ENCODE measurements around the gene EVPLL. TPM values are rescaled to one million over a fixed set of nuclear protein-coding genes. Genes with fewer than 3 reads are reported as not detected.
"Not testable (repeated sequence)": the region's sequence is repeated elsewhere in the genome, so short reads cannot be mapped to it uniquely, and the experiment has no call there.

The EVPLL gene
- polyA plus RNA-seq, 3 donors: 0.23 to 0.75 (median 0.50) TPM

- no peak for DNase-seq (ENCODE audit: extremely low read depth in 1 of 11, low read depth in 9 of 11, low spot score in 4 of 11)
These were observed 3.4 kb upstream of the EVPLL start for GRCh38 chr17:18374216-18374615.

GRCh38 chr17:18378205-18378505, 577 bp downstream of the EVPLL start:
- no peak for DNase-seq (ENCODE audit: extremely low read depth in 1 of 11, low read depth in 9 of 11, low spot score in 4 of 11)

GRCh38 chr17:18378614-18379013, 1.0 kb downstream of the EVPLL start:
- DNase-seq (ENCODE audit: extremely low read depth in 1 of 11, low read depth in 9 of 11, low spot score in 4 of 11): not testable (repeated sequence)

- DNase-seq (ENCODE audit: extremely low read depth in 1 of 11, low read depth in 9 of 11, low spot score in 4 of 11): no peak
These were observed 1.9 kb downstream of the EVPLL start for GRCh38 chr17:18379246-18380146.

GRCh38 chr17:18380471-18381157, 3.0 kb downstream of the EVPLL start:
- DNase-seq (ENCODE audit: extremely low read depth in 1 of 11, low read depth in 9 of 11, low spot score in 4 of 11): no peak

- DNase-seq (ENCODE audit: extremely low read depth in 1 of 11, low read depth in 9 of 11, low spot score in 4 of 11): no peak
These were observed 3.8 kb downstream of the EVPLL start for GRCh38 chr17:18381158-18381952.

- DNase-seq (ENCODE audit: extremely low read depth in 1 of 11, low read depth in 9 of 11, low spot score in 4 of 11): no peak
These were observed 4.3 kb downstream of the EVPLL start for GRCh38 chr17:18381953-18382245.

- no peak for DNase-seq (ENCODE audit: extremely low read depth in 1 of 11, low read depth in 9 of 11, low spot score in 4 of 11)
These were observed 5.0 kb downstream of the EVPLL start for GRCh38 chr17:18382441-18383078.

GRCh38 chr17:18383079-18383481, 5.5 kb downstream of the EVPLL start:
- peak in 1 of 11 donors; percentile 13 for DNase-seq (ENCODE audit: extremely low read depth in 1 of 11, low read depth in 9 of 11, low spot score in 4 of 11)

- DNase-seq (ENCODE audit: extremely low read depth in 1 of 11, low read depth in 9 of 11, low spot score in 4 of 11): not testable (repeated sequence)
These were observed 6.7 kb downstream of the EVPLL start for GRCh38 chr17:18384271-18384670.

- not testable (repeated sequence) for DNase-seq (ENCODE audit: extremely low read depth in 1 of 11, low read depth in 9 of 11, low spot score in 4 of 11)
These were observed 10.0 kb downstream of the EVPLL start for GRCh38 chr17:18387583-18387982.

- not testable (repeated sequence) for DNase-seq (ENCODE audit: extremely low read depth in 1 of 11, low read depth in 9 of 11, low spot score in 4 of 11)
These were observed 10.7 kb downstream of the EVPLL start for GRCh38 chr17:18388266-18388665.

GRCh38 chr17:18388728-18389127, 11.2 kb downstream of the EVPLL start:
- not testable (repeated sequence) for DNase-seq (ENCODE audit: extremely low read depth in 1 of 11, low read depth in 9 of 11, low spot score in 4 of 11)

GRCh38 chr17:18401872-18402590, 24.5 kb downstream of the EVPLL start:
- not testable (repeated sequence) for DNase-seq (ENCODE audit: extremely low read depth in 1 of 11, low read depth in 9 of 11, low spot score in 4 of 11)

GRCh38 chr17:18403166-18403565, 25.6 kb downstream of the EVPLL start:
- not testable (repeated sequence) for DNase-seq (ENCODE audit: extremely low read depth in 1 of 11, low read depth in 9 of 11, low spot score in 4 of 11)

- DNase-seq (ENCODE audit: extremely low read depth in 1 of 11, low read depth in 9 of 11, low spot score in 4 of 11): not testable (repeated sequence)
These were observed 26.0 kb downstream of the EVPLL start for GRCh38 chr17:18403604-18404003.

- DNase-seq (ENCODE audit: extremely low read depth in 1 of 11, low read depth in 9 of 11, low spot score in 4 of 11): not testable (repeated sequence)
These were observed 31.3 kb downstream of the EVPLL start for GRCh38 chr17:18408906-18409305.

GRCh38 chr17:18409321-18409720, 31.7 kb downstream of the EVPLL start:
- DNase-seq (ENCODE audit: extremely low read depth in 1 of 11, low read depth in 9 of 11, low spot score in 4 of 11): not testable (repeated sequence)

GRCh38 chr17:18410736-18411135, 33.2 kb downstream of the EVPLL start:
- DNase-seq (ENCODE audit: extremely low read depth in 1 of 11, low read depth in 9 of 11, low spot score in 4 of 11): peak in 2 of 11 donors; percentile 17 to 24

All from renal cortex interstitium (tissue), 11 donors.